ENCODE measurements around the gene MS4A12. TPM values are rescaled to one million over a fixed set of nuclear protein-coding genes. Genes with fewer than 3 reads are reported as not detected.
"Not testable (repeated sequence)": the region's sequence is repeated elsewhere in the genome, so short reads cannot be mapped to it uniquely, and the experiment has no call there.

The MS4A12 gene
- polyA plus RNA-seq, 2 of the 4 experiments (the other 2 are of a cell fraction), result not detected

DNA sequence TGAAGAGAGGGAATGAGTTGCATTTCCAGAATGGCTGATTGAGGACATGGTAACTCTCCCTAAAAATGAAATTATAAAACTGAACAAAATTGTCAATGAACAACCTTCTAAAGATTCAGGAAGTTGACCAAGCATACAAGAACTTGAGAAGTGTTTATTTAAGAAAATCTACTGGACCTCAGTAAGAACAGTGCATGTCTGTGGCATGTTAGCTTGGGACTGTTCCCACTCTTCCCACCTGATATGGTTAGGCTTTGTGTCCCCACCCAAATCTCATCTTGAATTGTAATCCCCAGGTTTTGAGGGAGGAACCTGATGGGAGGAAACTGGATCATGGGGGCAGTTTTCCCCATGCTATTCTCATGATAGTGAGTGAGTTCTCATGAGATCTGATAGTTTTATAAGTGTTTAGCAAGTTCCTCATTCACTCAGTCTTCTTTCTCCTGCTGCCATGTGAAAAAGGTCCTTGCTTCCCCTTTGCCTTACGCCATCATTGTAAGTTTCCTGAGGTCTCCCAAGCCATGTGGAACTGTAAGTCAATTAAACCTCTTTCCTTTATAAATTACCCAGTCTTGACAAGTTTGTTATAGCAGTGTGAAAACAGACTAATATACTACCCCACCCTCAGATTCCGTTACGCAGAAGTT lies 38.0 kb downstream of the MS4A12 start:
- WGBS (ENCODE audit: missing lambda C conversion rate), result 46% methylated on average over 3 of the region's 3 CpGs
- POLR2A ChIA-PET, result no interaction called here
- no peak overlapping the region for H3K27ac ChIP-seq
- TF ChIP-seq SREBF2 (IDR thresholded peaks at IDR 0.05) (no peak), PHF8 (IDR thresholded peaks at IDR 0.05; ENCODE audit: borderline replicate concordance, low read depth) (no peak), NFE2L2 (conservative IDR thresholded peaks at IDR 0.05; ENCODE audit: low read length) (no peak), POLR2A (IDR thresholded peaks at IDR 0.05; ENCODE audit: low read length) (no peak), GATA3 (IDR thresholded peaks at IDR 0.05; ENCODE audit: borderline replicate concordance) (no peak), CHD4 (IDR thresholded peaks at IDR 0.05; ENCODE audit: borderline replicate concordance) (no peak), NPAS2 (CRISPR knock-in tag; IDR thresholded peaks at IDR 0.05; ENCODE audit: borderline replicate concordance) (no peak), ZNF302 (CRISPR knock-in tag; IDR thresholded peaks at IDR 0.05) (no peak)
- TF ChIP-seq, protein P1, sequence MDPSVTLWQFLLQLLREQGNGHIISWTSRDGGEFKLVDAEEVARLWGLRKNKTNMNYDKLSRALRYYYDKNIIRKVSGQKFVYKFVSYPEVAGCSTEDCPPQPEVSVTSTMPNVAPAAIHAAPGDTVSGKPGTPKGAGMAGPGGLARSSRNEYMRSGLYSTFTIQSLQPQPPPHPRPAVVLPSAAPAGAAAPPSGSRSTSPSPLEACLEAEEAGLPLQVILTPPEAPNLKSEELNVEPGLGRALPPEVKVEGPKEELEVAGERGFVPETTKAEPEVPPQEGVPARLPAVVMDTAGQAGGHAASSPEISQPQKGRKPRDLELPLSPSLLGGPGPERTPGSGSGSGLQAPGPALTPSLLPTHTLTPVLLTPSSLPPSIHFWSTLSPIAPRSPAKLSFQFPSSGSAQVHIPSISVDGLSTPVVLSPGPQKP (IDR thresholded peaks at IDR 0.05; ENCODE audit: low read depth, low read length), result no peak
- FAIRE-seq (no peak), DNase-seq (ENCODE audit: low read depth in 1 of 2, low spot score in 1 of 2) (no peak), ATAC-seq (no peak)
- H3K4me3 ChIP-seq, result no peak overlapping the region
- no peaks in the 10 kb centered on the region for H3K9me3 ChIP-seq
- no peak overlapping the region for H3K4me2 ChIP-seq
- CTCF ChIA-PET, result no interaction called here
- no peaks in the 10 kb centered on the region for H3K4me1 ChIP-seq

DNA sequence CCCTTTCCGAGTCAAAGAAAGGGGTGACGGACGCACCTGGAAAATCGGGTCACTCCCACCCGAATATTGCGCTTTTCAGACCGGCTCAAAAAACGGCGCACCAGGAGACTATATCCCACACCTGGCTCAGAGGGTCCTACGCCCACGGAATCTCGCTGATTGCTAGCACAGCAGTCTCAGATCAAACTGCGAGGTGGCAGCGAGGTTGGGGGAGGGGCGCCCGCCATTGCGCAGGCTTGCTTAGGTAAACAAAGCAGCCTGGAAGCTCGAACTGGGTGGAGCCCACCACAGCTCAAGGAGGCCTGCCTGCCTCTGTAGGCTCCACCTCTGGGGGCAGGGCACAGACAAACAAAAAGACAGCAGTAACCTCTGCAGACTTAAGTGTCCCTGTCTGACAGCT lies 39.8 kb downstream of the MS4A12 start:
- 47% methylated on average over 11 of the region's 18 CpGs for WGBS (ENCODE audit: missing lambda C conversion rate)
- ATAC-seq; H3K27ac ChIP-seq; FAIRE-seq; H3K4me1 ChIP-seq; POLR2A ChIA-PET; H3K4me2 ChIP-seq; H3K9me3 ChIP-seq; DNase-seq (ENCODE audit: low read depth in 1 of 2, low spot score in 1 of 2); CTCF ChIA-PET; H3K4me3 ChIP-seq: not testable (repeated sequence)

DNA sequence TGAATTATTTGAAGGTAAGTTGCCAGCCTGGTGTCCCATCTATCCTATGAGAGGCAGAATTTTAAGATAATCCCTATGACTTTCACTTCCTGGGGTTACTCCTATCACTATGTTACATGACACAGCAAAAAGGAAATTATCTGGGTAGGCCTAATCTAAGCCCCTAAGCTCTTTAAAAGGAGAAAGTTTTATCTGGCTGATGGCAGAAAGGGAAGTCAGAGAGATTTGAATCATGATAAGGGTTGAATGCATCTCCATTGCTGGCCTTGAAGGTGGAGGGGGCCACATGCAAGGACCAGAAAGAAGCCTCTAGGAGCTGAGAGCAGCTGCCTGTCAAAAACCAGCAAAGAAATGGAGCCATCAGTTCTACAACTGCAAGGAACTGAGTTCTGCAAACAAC lies 46.0 kb downstream of the MS4A12 start:
- H3K9me3 ChIP-seq; ATAC-seq; H3K4me1 ChIP-seq; POLR2A ChIA-PET; H3K4me2 ChIP-seq; FAIRE-seq; H3K27ac ChIP-seq; H3K4me3 ChIP-seq; DNase-seq (ENCODE audit: low read depth in 1 of 2, low spot score in 1 of 2); CTCF ChIA-PET: not testable (repeated sequence)

DNA sequence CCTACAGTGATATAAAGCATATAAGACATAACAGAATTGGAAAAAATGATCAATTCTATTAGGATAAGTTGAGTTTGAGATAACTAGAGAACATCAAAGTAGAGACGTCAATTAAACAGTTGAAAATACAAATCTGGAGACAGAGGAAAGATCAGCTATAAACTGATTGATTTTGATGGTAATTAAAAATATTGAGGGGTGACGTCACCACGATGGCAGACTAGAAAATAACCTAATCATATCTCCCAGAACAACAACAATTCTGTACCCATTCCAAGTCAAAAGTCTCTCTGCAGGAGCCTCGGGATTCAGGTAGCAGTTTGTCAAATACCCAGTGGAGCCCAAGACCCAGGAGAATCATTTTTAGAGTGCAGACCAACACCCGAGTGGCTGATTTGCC lies 51.5 kb downstream of the MS4A12 start:
- TF ChIP-seq, protein P2, sequence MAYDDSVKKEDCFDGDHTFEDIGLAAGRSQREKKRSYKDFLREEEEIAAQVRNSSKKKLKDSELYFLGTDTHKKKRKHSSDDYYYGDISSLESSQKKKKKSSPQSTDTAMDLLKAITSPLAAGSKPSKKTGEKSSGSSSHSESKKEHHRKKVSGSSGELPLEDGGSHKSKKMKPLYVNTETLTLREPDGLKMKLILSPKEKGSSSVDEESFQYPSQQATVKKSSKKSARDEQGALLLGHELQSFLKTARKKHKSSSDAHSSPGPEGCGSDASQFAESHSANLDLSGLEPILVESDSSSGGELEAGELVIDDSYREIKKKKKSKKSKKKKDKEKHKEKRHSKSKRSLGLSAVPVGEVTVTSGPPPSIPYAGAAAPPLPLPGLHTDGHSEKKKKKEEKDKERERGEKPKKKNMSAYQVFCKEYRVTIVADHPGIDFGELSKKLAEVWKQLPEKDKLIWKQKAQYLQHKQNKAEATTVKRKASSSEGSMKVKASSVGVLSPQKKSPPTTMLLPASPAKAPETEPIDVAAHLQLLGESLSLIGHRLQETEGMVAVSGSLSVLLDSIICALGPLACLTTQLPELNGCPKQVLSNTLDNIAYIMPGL (CRISPR knock-in tag; IDR thresholded peaks at IDR 0.05; ENCODE audit: borderline replicate concordance), result no peak
- TF ChIP-seq RCOR1 (IDR thresholded peaks at IDR 0.05; ENCODE audit: low read depth, low read length) (no peak), RAD21 (conservative IDR thresholded peaks at IDR 0.05 in 1 of 2, IDR thresholded peaks at IDR 0.05 in 1 of 2) (no peak), HOXB5 (CRISPR knock-in tag; IDR thresholded peaks at IDR 0.05) (no peak), MYC (IDR thresholded peaks at IDR 0.05; ENCODE audit: borderline replicate concordance, low read length) (no peak), ZSCAN20 (CRISPR knock-in tag; IDR thresholded peaks at IDR 0.05) (no peak), JUN (IDR thresholded peaks at IDR 0.05) (no peak)
- TF ChIP-seq, protein P3, sequence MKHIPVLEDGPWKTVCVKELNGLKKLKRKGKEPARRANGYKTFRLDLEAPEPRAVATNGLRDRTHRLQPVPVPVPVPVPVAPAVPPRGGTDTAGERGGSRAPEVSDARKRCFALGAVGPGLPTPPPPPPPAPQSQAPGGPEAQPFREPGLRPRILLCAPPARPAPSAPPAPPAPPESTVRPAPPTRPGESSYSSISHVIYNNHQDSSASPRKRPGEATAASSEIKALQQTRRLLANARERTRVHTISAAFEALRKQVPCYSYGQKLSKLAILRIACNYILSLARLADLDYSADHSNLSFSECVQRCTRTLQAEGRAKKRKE (CRISPR knock-in tag; IDR thresholded peaks at IDR 0.05; ENCODE audit: low read depth), result no peak
- TF ChIP-seq, protein P4, sequence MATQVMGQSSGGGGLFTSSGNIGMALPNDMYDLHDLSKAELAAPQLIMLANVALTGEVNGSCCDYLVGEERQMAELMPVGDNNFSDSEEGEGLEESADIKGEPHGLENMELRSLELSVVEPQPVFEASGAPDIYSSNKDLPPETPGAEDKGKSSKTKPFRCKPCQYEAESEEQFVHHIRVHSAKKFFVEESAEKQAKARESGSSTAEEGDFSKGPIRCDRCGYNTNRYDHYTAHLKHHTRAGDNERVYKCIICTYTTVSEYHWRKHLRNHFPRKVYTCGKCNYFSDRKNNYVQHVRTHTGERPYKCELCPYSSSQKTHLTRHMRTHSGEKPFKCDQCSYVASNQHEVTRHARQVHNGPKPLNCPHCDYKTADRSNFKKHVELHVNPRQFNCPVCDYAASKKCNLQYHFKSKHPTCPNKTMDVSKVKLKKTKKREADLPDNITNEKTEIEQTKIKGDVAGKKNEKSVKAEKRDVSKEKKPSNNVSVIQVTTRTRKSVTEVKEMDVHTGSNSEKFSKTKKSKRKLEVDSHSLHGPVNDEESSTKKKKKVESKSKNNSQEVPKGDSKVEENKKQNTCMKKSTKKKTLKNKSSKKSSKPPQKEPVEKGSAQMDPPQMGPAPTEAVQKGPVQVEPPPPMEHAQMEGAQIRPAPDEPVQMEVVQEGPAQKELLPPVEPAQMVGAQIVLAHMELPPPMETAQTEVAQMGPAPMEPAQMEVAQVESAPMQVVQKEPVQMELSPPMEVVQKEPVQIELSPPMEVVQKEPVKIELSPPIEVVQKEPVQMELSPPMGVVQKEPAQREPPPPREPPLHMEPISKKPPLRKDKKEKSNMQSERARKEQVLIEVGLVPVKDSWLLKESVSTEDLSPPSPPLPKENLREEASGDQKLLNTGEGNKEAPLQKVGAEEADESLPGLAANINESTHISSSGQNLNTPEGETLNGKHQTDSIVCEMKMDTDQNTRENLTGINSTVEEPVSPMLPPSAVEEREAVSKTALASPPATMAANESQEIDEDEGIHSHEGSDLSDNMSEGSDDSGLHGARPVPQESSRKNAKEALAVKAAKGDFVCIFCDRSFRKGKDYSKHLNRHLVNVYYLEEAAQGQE (IDR thresholded peaks at IDR 0.05), result no peak
- TF ChIP-seq, protein P5, sequence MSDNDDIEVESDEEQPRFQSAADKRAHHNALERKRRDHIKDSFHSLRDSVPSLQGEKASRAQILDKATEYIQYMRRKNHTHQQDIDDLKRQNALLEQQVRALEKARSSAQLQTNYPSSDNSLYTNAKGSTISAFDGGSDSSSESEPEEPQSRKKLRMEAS (IDR thresholded peaks at IDR 0.05), result no peak
- no peak for ATAC-seq
- Histone ChIP-seq H3K4me3 (no peak overlapping the region), H3K9me3 (no peaks in the 10 kb centered on the region), H3K4me2 (no peak overlapping the region), H3K4me1 (no peaks in the 10 kb centered on the region), H3K27ac (no peak overlapping the region)
- no peak for DNase-seq (ENCODE audit: low read depth in 1 of 2, low spot score in 1 of 2)
- 4% methylated on average over 5 of the region's 5 CpGs for WGBS (ENCODE audit: missing lambda C conversion rate)
- CTCF ChIA-PET, result interaction anchor here (1.3 kb wide), 1 partner anchor 14 kb away, joined by 5 read pairs; no protein-coding TSS in a partner anchor
- POLR2A ChIA-PET, result no interaction called here
- no peak for FAIRE-seq
